HG02973 (cell line): ENCODE results near the gene OR10AG1.

ENCODE experiments used
- ATAC-seq: cut with Tn5 transposase; IDR thresholded peaks from one replicate; pipeline ENCODE4 v1.9.1; 2021; ENCODE audit warnings: moderate library complexity; ENCODE audit not compliant: unreplicated experiment

Gene OR10AG1, protein sequence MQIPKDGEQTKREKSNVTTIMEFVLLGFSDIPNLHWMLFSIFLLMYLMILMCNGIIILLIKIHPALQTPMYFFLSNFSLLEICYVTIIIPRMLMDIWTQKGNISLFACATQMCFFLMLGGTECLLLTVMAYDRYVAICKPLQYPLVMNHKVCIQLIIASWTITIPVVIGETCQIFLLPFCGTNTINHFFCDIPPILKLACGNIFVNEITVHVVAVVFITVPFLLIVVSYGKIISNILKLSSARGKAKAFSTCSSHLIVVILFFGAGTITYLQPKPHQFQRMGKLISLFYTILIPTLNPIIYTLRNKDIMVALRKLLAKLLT

GRCh38 chr11:55969845-55970244 is at the start of gene OR10AG1:
Gene OR10AG1 (minus strand): TSS chr11:55969945. CDS start chr11:55969907, 38 bp downstream.
- ATAC-seq: no peak

DNA sequence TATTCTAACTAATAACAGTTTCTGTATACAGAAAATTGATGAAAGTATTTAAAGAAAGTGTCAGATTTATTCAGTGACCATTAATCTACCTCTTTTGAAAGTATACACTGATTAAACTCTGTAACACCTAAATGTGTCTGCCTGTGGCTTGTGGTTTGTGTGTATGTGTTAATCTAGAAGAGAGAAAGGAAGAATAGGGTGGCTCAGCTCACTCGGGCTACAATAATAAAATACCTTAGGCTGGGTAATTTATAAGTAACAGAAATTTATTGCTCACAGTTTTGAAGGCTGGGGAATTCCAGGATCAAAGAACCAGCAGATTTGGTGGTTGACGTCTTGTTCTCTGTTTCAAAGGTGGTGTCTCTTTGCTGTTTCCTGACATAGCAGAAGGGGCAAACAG is 44.1 kb upstream of the OR10AG1 start:
- ATAC-seq: no peak

- ATAC-seq: no peak
These were observed 41.0 kb upstream of the OR10AG1 start for GRCh38 chr11:56010716-56011115.

- no peak for ATAC-seq
These were observed 24.8 kb upstream of the OR10AG1 start, which contains the start of gene OR5F1 for GRCh38 chr11:55994525-55994924. Gene OR5F1 (minus strand): TSS chr11:55994625. CDS start chr11:55994625, 0 bp downstream.

DNA sequence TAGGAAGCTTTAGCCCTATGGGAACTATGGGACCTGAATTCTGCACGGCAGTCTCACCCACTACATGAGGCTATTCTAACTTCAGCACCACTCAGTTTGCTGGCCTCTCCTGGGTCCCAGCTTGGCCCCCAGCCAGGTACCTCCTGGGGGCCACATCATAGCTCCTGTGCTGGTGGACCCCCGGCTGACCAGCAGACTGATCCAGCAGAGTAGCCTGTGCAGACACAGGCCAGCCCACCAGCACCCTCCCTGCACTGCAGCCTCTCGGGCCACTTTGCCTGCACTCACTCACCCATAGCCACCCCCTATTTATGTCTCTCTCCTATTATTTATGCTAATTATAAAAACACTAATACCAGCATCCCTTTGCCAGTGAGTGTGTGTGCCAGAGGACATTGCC is 1.2 kb upstream of the OR10AG1 start:
- no peak for ATAC-seq

GRCh38 chr11:55967914-55968313 is 1.8 kb downstream of the OR10AG1 start:
- no peak for ATAC-seq

DNA sequence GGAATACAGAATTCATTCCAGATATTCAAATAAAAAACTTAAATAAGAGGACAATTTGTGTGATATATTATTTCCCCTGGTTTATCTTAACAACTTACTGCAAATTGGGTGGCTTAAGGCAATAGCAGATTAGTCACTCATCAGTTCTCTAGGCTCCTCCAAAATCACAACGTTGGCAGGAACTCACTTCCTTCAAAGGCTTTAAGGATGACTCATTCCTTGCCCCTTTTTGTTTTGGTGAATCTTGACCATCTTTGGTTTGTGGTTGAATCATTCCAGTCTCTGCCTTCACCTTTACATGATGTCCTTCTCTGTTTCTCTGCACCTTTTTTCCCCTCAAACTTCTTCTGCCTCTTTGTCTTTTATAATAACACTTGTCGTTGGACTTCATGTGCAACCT is 3.4 kb downstream of the OR10AG1 start:
- no peak for ATAC-seq

- no peak for ATAC-seq
These were observed 13.2 kb downstream of the OR10AG1 start for GRCh38 chr11:55956521-55956920.

GRCh38 chr11:55949330-55949729 is 20.4 kb downstream of the OR10AG1 start:
- ATAC-seq: no peak

DNA sequence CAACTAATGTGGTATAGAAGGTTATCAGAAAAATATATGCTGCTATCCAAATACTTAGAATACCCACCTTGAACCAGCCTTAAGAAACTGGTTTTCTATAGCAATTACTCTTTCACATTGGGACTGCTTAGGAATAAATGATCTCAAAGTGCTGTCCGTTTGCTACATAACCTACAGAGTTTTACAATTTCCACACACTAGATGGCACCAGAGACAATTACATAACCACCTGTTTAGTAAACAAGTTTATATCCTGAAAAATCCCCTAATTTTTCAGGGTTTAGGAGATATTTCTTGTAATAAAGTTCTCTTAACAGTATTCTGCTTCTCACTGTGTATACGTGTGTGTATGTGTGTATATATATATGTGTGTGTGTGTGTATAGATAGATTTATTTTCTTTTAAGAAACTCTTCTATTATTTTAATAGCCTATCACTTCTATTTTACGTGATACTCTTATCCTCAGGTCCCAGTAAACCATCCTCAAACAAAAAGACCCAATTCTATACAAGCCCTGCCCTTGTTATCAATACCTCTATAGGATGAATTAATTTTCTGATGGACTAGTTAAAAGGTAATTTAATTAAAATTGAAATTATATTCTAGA is 26.9 kb downstream of the OR10AG1 start:
- no peak for ATAC-seq

- ATAC-seq: no peak
These were observed 33.4 kb downstream of the OR10AG1 start, which contains the start of gene OR5I1 for GRCh38 chr11:55936300-55936699. Gene OR5I1 (minus strand): TSS chr11:55936400. CDS start chr11:55936400, 0 bp downstream.

DNA sequence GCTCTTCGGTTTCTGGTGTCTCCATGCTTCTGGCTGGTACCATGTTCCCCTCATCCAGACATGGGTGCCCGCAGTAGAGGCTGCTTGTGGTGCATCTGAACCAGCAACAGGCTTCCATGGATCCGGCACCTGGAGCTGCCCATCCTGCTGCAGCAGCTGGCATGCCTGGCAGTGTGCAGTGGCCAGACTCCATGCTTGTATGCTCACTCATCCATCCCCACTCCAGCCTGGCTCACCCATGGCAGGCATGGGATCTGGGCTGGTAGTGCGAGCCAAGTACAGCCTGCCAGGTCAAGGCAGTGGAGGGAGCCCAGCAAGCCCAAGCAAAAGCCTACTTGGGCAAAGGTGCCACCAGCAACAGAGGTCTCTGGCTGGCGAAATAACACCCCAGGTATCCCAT is 49.2 kb downstream of the OR10AG1 start:
- ATAC-seq: no peak
